C1 segment of cervical spinal cord (tissue), 14 donors: Measurements from ENCODE around the gene ALG9.
"Not testable (repeated sequence)": the region's sequence is repeated elsewhere in the genome, so short reads cannot be mapped to it uniquely, and the experiment has no call there.

Experiments used
- DNase-seq, 14 donors: peaks; one replicate each; lab custom pipeline; 2025; lab: John Stamatoyannopoulos, UW

ALG9 gene

GRCh38 chr11:111796696-111797095 lies 74.7 kb downstream of the ALG9 start:
- peak in 1 of 14 donors; percentile 71 for DNase-seq

GRCh38 chr11:111795334-111795985 lies 75.9 kb downstream of the ALG9 start:
- DNase-seq, result no peak

- peak in 1 of 14 donors; percentile 17 for DNase-seq
Observed at GRCh38 chr11:111793863-111794262, 77.5 kb downstream of the ALG9 start.

- no peak for DNase-seq
Observed at GRCh38 chr11:111792955-111793500, 78.4 kb downstream of the ALG9 start.

GRCh38 chr11:111792314-111792713 lies 79.1 kb downstream of the ALG9 start:
- no peak for DNase-seq

GRCh38 chr11:111788464-111788863 lies 82.9 kb downstream of the ALG9 start:
- no peak for DNase-seq

GRCh38 chr11:111788051-111788450 lies 83.3 kb downstream of the ALG9 start:
- peak in 1 of 14 donors; percentile 22 for DNase-seq

- DNase-seq, result peak in 1 of 14 donors; percentile 56
Observed at GRCh38 chr11:111785886-111786412, 85.4 kb downstream of the ALG9 start.

- DNase-seq, result no peak
Observed at GRCh38 chr11:111785076-111785475, 86.3 kb downstream of the ALG9 start.

- DNase-seq, result not testable (repeated sequence)
Observed at GRCh38 chr11:111784311-111784710, 87.1 kb downstream of the ALG9 start.

GRCh38 chr11:111782109-111782741 lies 89.2 kb downstream of the ALG9 start:
- no peak for DNase-seq

GRCh38 chr11:111779118-111779517 lies 92.3 kb downstream of the ALG9 start:
- DNase-seq, result no peak

- DNase-seq, result no peak
Observed at GRCh38 chr11:111778047-111778558, 93.3 kb downstream of the ALG9 start.

GRCh38 chr11:111777094-111778046 lies 94.0 kb downstream of the ALG9 start:
- peak in 1 of 14 donors; percentile 49 for DNase-seq

- DNase-seq, result no peak
Observed at GRCh38 chr11:111776398-111777093, 94.8 kb downstream of the ALG9 start.

- DNase-seq, result no peak
Observed at GRCh38 chr11:111774955-111775710, 96.2 kb downstream of the ALG9 start.

- no peak for DNase-seq
Observed at GRCh38 chr11:111772535-111772934, 98.8 kb downstream of the ALG9 start.

GRCh38 chr11:111771205-111771604 lies 100.2 kb downstream of the ALG9 start:
- not testable (repeated sequence) for DNase-seq

GRCh38 chr11:111770581-111771134 lies 100.7 kb downstream of the ALG9 start:
- no peak for DNase-seq

- no peak for DNase-seq
Observed at GRCh38 chr11:111766834-111767142, 104.6 kb downstream of the ALG9 start.
